Measurements from ENCODE around the gene CIRBP.
"Not testable (repeated sequence)": the region's sequence is repeated elsewhere in the genome, so short reads cannot be mapped to it uniquely, and the experiment has no call there.

The CIRBP gene

GRCh38 chr19:1290196-1290702 lies 21.1 kb downstream of the CIRBP start:
- DNase-seq (ENCODE audit: low read depth in 3 of 3), result no peak

GRCh38 chr19:1290703-1291651 lies 21.8 kb downstream of the CIRBP start:
- no peak for DNase-seq (ENCODE audit: low read depth in 3 of 3)

- DNase-seq (ENCODE audit: low read depth in 3 of 3), result no peak
Measured at GRCh38 chr19:1291761-1292418, 22.8 kb downstream of the CIRBP start.

GRCh38 chr19:1292419-1293151 lies 23.5 kb downstream of the CIRBP start:
- no peak for DNase-seq (ENCODE audit: low read depth in 3 of 3)

GRCh38 chr19:1293782-1294604 lies 24.9 kb downstream of the CIRBP start:
- no peak for DNase-seq (ENCODE audit: low read depth in 3 of 3)

GRCh38 chr19:1294688-1295087 lies 25.6 kb downstream of the CIRBP start:
- DNase-seq (ENCODE audit: low read depth in 3 of 3), result no peak

- DNase-seq (ENCODE audit: low read depth in 3 of 3), result no peak
Measured at GRCh38 chr19:1295169-1296012, 26.3 kb downstream of the CIRBP start.

GRCh38 chr19:1296078-1296477 lies 26.9 kb downstream of the CIRBP start:
- DNase-seq (ENCODE audit: low read depth in 3 of 3), result no peak

GRCh38 chr19:1296575-1297271 lies 27.6 kb downstream of the CIRBP start:
- no peak for DNase-seq (ENCODE audit: low read depth in 3 of 3)

GRCh38 chr19:1298235-1298634 lies 29.1 kb downstream of the CIRBP start:
- no peak for DNase-seq (ENCODE audit: low read depth in 3 of 3)

- DNase-seq (ENCODE audit: low read depth in 3 of 3), result no peak
Measured at GRCh38 chr19:1299801-1300200, 30.7 kb downstream of the CIRBP start.

- no peak for DNase-seq (ENCODE audit: low read depth in 3 of 3)
Measured at GRCh38 chr19:1300744-1301490, 31.8 kb downstream of the CIRBP start.

- DNase-seq (ENCODE audit: low read depth in 3 of 3), result no peak
Measured at GRCh38 chr19:1302533-1303239, 33.6 kb downstream of the CIRBP start.

- no peak for DNase-seq (ENCODE audit: low read depth in 3 of 3)
Measured at GRCh38 chr19:1304197-1304924, 35.2 kb downstream of the CIRBP start.

GRCh38 chr19:1305354-1305753 lies 36.2 kb downstream of the CIRBP start:
- not testable (repeated sequence) for DNase-seq (ENCODE audit: low read depth in 3 of 3)

GRCh38 chr19:1307320-1307719 lies 38.2 kb downstream of the CIRBP start:
- DNase-seq (ENCODE audit: low read depth in 3 of 3), result no peak

GRCh38 chr19:1307755-1308303 lies 38.7 kb downstream of the CIRBP start:
- no peak for DNase-seq (ENCODE audit: low read depth in 3 of 3)

Data from stimulated activated CD4-positive, alpha-beta T cell treated with anti-CD3 and anti-CD28 coated beads, TNF-alpha, amount 100 ng/mL, for 24 hours (primary cell).